ENCODE data around the gene C9orf43. TPM values are rescaled to one million over a fixed set of nuclear protein-coding genes. Genes with fewer than 3 reads are reported as not detected.

Gene C9orf43
- total RNA-seq, 1 experiment from 2014 or later: 0.28 TPM

DNA sequence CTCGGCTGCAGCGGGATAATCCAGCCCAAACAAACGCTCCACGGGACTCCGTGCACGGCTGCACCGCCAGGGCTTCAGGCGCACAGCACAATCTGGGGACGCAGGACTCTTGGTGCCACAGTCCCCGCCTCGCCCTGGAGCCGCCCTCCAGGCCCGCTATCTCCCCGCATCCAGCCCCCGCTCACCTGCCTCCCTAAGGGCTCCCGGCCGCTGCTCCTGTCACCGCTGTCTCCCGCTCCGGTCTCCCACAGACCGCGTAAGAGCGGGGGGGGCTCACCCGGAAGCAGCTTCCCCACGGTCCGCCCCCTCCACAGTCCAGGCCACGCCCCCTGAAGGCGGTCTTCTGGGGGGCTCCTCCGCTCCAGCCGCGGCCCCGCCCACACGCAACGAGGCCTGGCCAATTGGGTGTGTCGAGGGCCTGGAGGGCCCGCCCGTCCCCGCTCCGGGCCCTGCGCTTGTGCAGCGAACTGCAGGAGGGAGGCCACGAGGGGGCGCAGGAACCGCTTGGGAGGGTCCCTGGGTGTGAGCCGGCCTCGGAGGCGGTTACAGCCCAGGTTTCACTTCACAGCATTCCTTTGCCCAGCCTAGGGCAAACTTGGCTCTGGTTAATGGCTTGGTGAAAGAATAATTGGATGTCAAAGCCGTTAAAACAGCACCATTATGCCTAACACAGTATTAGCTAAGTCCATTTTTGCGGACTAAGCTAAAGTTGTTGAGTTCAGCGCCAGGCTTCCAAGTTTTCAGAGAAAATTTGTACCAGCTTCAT lies 9.3 kb upstream of the C9orf43 start, which contains the start of gene ALAD:
Gene ALAD (minus strand): TSS at position 258 of the 766 bp plus-strand sequence. CDS start 7,725 bp downstream, outside the sequence.
- Mint-ChIP-seq H3K9me3 (no peaks in the 10 kb centered on the region), H3K36me3 (no peaks in the 10 kb centered on the region), H3K4me1 (peaks cover 14% of the 10 kb centered on the region), H3K27me3 (ENCODE audit: low read depth) (no peaks in the 10 kb centered on the region), H3K27ac (peak within 1 kb of the TSS; percentile 91), H3K4me3 (peak within 1 kb of the TSS; percentile 85)
- TF ChIP-seq PRRX2 (CRISPR knock-in tag; IDR thresholded peaks at IDR 0.05) (no peak), MXD4 (CRISPR knock-in tag; IDR thresholded peaks at IDR 0.05; ENCODE audit: borderline replicate concordance) (no peak), ZBTB21 (CRISPR knock-in tag; IDR thresholded peaks at IDR 0.05; ENCODE audit: borderline replicate concordance) (peak; percentile 53; the same call in 1 of the 2 replicates), GRHL2 (CRISPR knock-in tag; IDR thresholded peaks at IDR 0.05; ENCODE audit: insufficient replicate concordance, severe bottlenecking) (no peak), SP1 (CRISPR knock-in tag; conservative IDR thresholded peaks at IDR 0.05) (peak; percentile 99), FOXK1 (CRISPR knock-in tag; IDR thresholded peaks at IDR 0.05) (peak; percentile 74), ETV6 (CRISPR knock-in tag; IDR thresholded peaks at IDR 0.05) (0 out of 2 replicates have a peak, but pooled peaks have one; percentile 73), GTF2I (CRISPR knock-in tag; conservative IDR thresholded peaks at IDR 0.05) (no peak), EMX1 (CRISPR knock-in tag; IDR thresholded peaks at IDR 0.05) (no peak), ZNF423 (CRISPR knock-in tag; IDR thresholded peaks at IDR 0.05) (0 out of 2 replicates have a peak, but pooled peaks have one; percentile 15), GABPB1 (CRISPR knock-in tag; IDR thresholded peaks at IDR 0.05) (peak; percentile 76), FOXP1 (CRISPR knock-in tag; IDR thresholded peaks at IDR 0.05; ENCODE audit: borderline replicate concordance) (peak; percentile 52; the same call in 1 of the 2 replicates), ZNF232 (CRISPR knock-in tag; IDR thresholded peaks at IDR 0.05) (no peak), TP53 (CRISPR knock-in tag; IDR thresholded peaks at IDR 0.05) (peak; percentile 63; the same call in 1 of the 2 replicates)
- TF ChIP-seq, protein P1, sequence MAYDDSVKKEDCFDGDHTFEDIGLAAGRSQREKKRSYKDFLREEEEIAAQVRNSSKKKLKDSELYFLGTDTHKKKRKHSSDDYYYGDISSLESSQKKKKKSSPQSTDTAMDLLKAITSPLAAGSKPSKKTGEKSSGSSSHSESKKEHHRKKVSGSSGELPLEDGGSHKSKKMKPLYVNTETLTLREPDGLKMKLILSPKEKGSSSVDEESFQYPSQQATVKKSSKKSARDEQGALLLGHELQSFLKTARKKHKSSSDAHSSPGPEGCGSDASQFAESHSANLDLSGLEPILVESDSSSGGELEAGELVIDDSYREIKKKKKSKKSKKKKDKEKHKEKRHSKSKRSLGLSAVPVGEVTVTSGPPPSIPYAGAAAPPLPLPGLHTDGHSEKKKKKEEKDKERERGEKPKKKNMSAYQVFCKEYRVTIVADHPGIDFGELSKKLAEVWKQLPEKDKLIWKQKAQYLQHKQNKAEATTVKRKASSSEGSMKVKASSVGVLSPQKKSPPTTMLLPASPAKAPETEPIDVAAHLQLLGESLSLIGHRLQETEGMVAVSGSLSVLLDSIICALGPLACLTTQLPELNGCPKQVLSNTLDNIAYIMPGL (CRISPR knock-in tag; IDR thresholded peaks at IDR 0.05): peak; percentile 88
- TF ChIP-seq, protein P2, sequence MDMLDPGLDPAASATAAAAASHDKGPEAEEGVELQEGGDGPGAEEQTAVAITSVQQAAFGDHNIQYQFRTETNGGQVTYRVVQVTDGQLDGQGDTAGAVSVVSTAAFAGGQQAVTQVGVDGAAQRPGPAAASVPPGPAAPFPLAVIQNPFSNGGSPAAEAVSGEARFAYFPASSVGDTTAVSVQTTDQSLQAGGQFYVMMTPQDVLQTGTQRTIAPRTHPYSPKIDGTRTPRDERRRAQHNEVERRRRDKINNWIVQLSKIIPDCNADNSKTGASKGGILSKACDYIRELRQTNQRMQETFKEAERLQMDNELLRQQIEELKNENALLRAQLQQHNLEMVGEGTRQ (CRISPR knock-in tag; IDR thresholded peaks at IDR 0.05): peak; percentile 36; the same call in 1 of the 2 replicates
- TF ChIP-seq, protein P3, sequence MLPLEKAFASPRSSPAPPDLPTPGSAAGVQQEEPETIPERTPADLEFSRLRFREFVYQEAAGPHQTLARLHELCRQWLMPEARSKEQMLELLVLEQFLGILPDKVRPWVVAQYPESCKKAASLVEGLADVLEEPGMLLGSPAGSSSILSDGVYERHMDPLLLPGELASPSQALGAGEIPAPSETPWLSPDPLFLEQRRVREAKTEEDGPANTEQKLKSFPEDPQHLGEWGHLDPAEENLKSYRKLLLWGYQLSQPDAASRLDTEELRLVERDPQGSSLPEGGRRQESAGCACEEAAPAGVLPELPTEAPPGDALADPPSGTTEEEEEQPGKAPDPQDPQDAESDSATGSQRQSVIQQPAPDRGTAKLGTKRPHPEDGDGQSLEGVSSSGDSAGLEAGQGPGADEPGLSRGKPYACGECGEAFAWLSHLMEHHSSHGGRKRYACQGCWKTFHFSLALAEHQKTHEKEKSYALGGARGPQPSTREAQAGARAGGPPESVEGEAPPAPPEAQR (CRISPR knock-in tag; IDR thresholded peaks at IDR 0.05): no peak
- TF ChIP-seq, protein P4, sequence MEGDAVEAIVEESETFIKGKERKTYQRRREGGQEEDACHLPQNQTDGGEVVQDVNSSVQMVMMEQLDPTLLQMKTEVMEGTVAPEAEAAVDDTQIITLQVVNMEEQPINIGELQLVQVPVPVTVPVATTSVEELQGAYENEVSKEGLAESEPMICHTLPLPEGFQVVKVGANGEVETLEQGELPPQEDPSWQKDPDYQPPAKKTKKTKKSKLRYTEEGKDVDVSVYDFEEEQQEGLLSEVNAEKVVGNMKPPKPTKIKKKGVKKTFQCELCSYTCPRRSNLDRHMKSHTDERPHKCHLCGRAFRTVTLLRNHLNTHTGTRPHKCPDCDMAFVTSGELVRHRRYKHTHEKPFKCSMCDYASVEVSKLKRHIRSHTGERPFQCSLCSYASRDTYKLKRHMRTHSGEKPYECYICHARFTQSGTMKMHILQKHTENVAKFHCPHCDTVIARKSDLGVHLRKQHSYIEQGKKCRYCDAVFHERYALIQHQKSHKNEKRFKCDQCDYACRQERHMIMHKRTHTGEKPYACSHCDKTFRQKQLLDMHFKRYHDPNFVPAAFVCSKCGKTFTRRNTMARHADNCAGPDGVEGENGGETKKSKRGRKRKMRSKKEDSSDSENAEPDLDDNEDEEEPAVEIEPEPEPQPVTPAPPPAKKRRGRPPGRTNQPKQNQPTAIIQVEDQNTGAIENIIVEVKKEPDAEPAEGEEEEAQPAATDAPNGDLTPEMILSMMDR (IDR thresholded peaks at IDR 0.05): peak; percentile 75
- TF ChIP-seq, protein P5, sequence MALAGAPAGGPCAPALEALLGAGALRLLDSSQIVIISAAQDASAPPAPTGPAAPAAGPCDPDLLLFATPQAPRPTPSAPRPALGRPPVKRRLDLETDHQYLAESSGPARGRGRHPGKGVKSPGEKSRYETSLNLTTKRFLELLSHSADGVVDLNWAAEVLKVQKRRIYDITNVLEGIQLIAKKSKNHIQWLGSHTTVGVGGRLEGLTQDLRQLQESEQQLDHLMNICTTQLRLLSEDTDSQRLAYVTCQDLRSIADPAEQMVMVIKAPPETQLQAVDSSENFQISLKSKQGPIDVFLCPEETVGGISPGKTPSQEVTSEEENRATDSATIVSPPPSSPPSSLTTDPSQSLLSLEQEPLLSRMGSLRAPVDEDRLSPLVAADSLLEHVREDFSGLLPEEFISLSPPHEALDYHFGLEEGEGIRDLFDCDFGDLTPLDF (CRISPR knock-in tag; IDR thresholded peaks at IDR 0.05): no peak
- TF ChIP-seq, protein P6, sequence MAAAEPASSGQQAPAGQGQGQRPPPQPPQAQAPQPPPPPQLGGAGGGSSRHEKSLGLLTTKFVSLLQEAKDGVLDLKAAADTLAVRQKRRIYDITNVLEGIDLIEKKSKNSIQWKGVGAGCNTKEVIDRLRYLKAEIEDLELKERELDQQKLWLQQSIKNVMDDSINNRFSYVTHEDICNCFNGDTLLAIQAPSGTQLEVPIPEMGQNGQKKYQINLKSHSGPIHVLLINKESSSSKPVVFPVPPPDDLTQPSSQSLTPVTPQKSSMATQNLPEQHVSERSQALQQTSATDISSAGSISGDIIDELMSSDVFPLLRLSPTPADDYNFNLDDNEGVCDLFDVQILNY (CRISPR knock-in tag; IDR thresholded peaks at IDR 0.05): 0 out of 2 replicates have a peak, but pooled peaks have one; percentile 52
- TF ChIP-seq, protein P7, sequence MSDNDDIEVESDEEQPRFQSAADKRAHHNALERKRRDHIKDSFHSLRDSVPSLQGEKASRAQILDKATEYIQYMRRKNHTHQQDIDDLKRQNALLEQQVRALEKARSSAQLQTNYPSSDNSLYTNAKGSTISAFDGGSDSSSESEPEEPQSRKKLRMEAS (CRISPR knock-in tag; IDR thresholded peaks at IDR 0.05): peak; percentile 24; the same call in 1 of the 2 replicates
- ChIA-PET CTCF (interaction anchor here (0.5 to 2.4 kb wide), 24 partner anchors 8 to 266 kb away, joined by 3 to 12 read pairs (median 4); partner anchors contain the start of genes BSPRY, C9orf43, CDC26 and FKBP15), POLR2A (interaction anchor here (0.7 kb wide), 1 partner anchor 61 kb away, joined by 3 read pairs; the partner anchor contains the start of gene WDR31)
- DNase-seq (ENCODE audit: low spot score): peak; percentile 100
- peak; percentile 97 for ATAC-seq
